AG10803 (cell line): ENCODE results near the gene DMD.

Experiments
- DNase-seq: peaks from one replicate; pipeline ENCODE4 v3.0.0; 2010; ENCODE audit warnings: low read depth
- H3K4me3 ChIP-seq: 2 replicates; pipeline ENCODE4 v1.5.1; 2011; ENCODE audit warnings: mild to moderate bottlenecking, low read length, control low read depth
- TF ChIP-seq, protein P1 (sequence below): conservative IDR thresholded peaks from 2 replicates; pipeline ENCODE4 v1.5.1; 2011; ENCODE audit warnings: mild to moderate bottlenecking, low read length, control low read depth, inconsistent platforms

The DMD gene

DNA sequence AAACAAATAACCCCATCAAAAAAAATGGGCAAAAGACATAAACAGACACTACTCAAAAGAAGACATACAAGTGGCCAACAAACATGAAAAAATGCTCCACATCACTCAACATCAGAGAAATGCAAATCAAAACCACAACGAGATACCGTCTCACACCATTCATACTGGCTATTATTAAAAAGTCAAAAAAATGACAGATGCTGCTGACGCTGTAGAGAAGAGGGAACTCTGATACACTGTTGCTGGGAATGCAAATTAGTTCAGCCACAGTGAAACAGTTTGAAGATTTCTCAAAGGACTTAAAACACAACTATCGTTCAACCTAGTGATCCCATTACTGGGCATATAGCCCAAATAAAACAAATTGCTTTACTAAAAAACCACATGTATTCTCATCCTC, 1468.3 kb downstream of the DMD start:
- H3K4me3 ChIP-seq = no peak overlapping the region
- no peak for DNase-seq

DNA sequence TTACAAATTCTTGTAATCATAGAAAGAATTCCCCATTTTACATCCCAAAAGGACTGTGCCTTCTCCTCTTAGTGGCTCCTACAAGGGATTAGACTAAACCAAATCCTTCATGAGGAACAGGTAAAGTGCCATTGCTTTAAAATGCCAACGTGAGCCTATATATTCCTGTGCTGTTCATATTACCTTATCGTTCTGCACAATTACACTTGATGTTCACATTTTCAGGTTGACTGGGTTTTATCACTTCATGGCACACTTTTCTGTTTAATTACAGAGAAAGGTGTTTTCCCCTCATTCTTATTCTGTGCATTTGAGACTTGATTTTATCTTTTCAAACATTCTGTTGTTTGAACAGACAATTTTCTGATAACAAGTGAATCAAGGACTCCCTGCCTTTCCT, 1493.9 kb downstream of the DMD start:
- TF ChIP-seq, protein P1, sequence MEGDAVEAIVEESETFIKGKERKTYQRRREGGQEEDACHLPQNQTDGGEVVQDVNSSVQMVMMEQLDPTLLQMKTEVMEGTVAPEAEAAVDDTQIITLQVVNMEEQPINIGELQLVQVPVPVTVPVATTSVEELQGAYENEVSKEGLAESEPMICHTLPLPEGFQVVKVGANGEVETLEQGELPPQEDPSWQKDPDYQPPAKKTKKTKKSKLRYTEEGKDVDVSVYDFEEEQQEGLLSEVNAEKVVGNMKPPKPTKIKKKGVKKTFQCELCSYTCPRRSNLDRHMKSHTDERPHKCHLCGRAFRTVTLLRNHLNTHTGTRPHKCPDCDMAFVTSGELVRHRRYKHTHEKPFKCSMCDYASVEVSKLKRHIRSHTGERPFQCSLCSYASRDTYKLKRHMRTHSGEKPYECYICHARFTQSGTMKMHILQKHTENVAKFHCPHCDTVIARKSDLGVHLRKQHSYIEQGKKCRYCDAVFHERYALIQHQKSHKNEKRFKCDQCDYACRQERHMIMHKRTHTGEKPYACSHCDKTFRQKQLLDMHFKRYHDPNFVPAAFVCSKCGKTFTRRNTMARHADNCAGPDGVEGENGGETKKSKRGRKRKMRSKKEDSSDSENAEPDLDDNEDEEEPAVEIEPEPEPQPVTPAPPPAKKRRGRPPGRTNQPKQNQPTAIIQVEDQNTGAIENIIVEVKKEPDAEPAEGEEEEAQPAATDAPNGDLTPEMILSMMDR = no peak
- H3K4me3 ChIP-seq = no peak overlapping the region
- DNase-seq = no peak

More for the DNA sequence above, 1468.3 kb downstream of the DMD start:
- TF ChIP-seq, protein P1 = no peak

DNA sequence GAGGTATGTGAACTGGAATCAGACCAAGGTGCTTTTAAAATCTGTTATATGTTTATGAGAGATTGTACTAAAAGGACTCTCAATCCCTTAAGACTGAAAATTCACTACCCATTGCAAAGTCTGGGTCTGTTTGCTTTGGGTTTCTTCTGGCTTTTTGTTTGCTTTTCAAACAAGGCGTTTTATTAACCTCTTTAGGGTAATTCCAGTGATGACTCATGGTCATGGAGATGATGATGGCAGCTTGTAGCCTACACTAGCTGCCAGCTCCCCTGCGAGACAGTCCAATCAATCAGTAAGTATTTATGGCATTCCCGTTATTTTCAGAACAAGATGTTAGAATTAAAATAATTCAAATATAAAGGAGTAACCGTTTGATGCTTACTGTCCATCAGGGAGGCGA, 1495.7 kb downstream of the DMD start:
- DNase-seq = no peak

DNA sequence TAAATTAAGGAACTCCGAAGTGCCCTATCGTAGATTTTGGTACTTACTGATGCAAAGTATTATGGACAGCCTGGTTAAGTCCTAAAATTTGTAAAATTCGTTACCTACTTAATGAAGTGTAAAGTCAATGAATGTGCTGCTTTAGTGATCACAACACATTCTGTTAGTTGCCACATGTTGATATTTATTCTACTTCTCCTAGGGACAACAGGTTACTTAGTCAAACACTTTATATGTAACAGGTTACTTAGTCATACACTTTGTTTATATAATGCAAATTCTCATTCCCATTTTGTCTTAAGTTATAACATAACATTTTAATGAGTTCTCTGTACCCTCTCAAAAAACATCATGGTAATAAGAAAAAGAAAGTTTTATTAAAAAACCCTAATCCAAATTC, 1496.6 kb downstream of the DMD start:
- H3K4me3 ChIP-seq = no peak overlapping the region
- no peak for DNase-seq
- TF ChIP-seq, protein P1 = no peak

More for the DNA sequence above, 1495.7 kb downstream of the DMD start:
- no peak overlapping the region for H3K4me3 ChIP-seq
- TF ChIP-seq, protein P1 = no peak

DNA sequence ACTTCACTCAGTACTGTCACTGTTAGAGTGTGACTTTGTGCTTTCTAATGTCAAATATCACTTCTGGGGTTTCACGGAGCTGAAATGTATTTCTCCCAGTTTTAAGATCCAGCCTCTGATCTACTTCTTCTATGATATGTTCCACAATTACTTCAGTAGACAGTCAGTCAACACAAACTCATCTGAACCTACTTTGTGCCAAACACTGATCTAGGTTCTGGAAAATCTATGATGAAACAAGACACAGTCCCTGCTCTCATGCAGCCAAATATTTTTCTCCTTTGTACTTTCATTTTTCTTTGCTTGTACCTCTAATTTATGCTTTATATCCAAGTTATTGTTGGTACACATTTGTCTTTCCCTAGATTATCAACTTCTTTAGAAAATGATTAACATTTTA, 1498.2 kb downstream of the DMD start:
- no peak overlapping the region for H3K4me3 ChIP-seq
- TF ChIP-seq, protein P1 = no peak
- no peak for DNase-seq

DNA sequence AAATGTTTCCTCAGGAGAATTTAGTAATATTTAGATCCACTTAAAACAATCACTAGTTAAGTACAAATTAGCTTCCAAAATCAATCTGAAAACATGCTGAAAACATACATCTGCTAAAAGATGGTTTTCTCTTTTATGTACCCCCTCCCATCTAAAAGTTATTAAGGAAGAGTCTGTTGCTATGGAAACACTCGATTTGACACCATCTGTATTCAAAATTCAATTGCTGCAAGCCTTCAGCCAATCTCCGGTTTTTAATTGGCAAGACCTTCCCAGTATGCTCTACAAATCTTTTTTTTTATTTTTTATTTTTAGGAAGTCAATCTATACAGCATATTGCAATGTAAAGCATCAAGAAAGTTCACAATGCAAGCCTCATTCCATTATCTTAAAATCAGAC, 1500.2 kb downstream of the DMD start:
- no peak overlapping the region for H3K4me3 ChIP-seq
- DNase-seq = no peak
- TF ChIP-seq, protein P1 = no peak

DNA sequence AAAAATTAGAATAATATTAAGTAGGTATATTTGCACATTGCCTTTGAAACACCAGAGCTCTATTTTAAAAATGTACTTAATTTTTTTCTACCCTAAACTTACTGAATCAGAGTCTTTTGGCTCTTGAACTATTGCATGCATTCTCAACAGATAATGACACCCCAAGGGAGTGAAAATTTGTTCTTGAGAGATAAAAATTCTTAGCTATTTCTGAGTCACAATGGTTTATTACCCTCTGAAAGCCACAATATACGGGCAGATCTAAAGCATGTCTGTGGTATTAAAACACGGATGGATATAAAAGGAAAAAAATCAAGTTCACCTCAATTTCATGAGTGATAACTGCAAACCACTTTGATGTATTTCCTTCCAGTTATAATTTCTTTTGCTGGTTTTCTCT, 1503.2 kb downstream of the DMD start:
- H3K4me3 ChIP-seq = no peak overlapping the region
- TF ChIP-seq, protein P1 = no peak
- DNase-seq = no peak
